Midbrain (tissue), 1 donor: Measurements from ENCODE around the gene IL16.
"Not testable (repeated sequence)": the region's sequence is repeated elsewhere in the genome, so short reads cannot be mapped to it uniquely, and the experiment has no call there.

ENCODE experiments used
- DNase-seq: peaks from one replicate; lab custom pipeline; 2025; lab: John Stamatoyannopoulos, UW

The IL16 gene

DNA sequence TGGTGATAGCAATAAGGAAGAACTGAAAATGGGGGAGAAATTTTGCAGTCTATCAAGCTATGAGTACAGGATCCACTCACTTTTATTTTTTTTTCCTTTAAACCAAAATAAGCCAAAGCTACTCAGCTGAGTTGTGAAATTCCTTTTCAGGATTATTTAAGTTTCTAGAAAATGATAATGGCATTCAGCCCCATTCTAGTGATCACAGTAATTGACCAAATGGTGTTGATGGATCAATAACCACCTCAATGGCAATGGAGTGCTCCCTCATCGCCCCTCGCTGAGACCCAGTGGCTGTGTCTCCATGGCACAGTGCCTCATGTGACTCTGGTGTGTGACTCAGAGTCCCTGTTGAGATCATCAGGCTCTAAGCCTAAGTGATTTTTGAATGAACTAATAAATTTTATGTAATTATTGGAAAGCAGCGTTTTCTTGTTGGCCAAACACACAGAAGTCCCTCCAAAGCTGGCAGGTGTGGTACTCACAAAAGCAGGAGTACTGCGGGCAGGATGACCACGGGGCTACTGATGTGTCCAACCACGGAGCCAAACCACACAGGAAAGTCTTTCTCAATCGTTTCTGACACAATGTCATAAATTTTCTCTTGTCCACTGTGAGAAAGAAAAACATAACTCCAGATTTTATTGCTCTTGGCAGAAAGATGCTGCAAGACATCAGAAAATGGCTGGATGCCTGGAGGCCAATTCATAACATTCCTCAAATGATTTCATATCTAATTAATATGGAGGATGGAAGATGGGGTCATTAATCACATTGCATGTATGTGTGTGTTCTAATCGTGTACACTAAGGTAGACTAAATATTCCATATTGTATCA lies 141.7 kb downstream of the IL16 start:
- DNase-seq = no peak

- DNase-seq = no peak
Observed at GRCh38 chr15:81339321-81339720, 142.6 kb downstream of the IL16 start.

DNA sequence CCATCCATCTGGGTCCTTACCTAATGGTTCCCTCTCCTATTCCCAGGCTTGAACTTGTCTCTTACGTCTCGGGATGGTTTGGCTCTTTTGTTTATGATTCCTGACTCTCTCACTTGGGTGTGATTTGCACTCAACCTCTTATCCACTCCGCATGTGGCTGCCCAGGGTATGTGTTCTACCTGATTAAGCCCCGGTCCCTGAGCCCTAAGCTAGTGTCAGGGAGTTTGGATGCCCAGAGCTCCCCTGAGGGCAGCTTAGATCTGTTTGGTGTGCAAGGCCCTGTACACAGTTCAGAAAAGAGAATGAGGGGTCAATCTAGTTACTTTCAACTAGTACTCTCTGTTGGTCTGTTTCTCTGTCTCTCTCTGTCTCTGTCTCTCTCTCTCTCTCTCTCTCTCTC lies 143.2 kb downstream of the IL16 start:
- no peak for DNase-seq

DNA sequence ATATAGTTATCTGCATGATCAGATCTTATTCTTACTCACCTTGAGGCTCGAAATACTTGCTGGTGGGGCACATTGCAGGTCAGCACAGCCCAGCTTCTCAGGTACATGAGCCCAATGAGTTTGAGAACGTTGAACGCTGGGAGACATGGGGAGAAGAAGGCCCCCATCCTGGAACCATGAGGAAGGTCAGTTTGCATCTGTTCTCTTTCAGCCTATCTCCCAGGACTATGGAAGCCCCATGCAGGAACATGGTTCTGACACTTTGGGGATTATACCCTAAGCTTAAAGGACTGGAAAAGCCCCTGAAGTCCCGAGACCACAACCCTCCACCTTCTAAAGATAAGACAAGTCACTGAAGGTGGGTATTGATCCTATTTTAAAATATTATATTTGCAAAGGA lies 144.7 kb downstream of the IL16 start:
- DNase-seq = no peak

GRCh38 chr15:81343371-81343770 lies 146.7 kb downstream of the IL16 start:
- no peak for DNase-seq

DNA sequence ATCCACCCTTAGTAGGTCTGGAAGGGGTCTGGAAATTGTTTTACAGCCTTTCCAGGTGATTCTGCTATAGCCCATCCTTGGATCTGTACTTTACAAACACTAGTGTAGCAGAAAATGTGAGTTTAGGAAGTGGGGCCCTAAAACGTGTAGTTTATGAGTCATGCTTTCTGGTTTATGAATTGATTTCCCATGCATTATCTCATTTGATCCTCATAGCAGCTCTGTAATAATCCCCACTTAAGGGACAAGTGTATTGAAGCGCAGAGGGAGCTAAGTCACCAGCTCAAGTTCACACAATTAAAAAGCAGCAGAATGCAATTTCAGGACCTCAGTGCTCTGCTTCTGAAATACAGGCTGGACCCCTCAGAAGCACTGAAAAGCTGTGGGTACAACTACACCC lies 149.9 kb downstream of the IL16 start:
- no peak for DNase-seq

GRCh38 chr15:81347910-81348309 lies 151.2 kb downstream of the IL16 start:
- DNase-seq = no peak

GRCh38 chr15:81348691-81349090 lies 152.0 kb downstream of the IL16 start:
- DNase-seq = not testable (repeated sequence)

- DNase-seq = no peak
Observed at GRCh38 chr15:81349271-81349670, 152.6 kb downstream of the IL16 start.

- DNase-seq = no peak
Observed at GRCh38 chr15:81351651-81352050, 155.0 kb downstream of the IL16 start.

GRCh38 chr15:81356252-81356651 lies 159.6 kb downstream of the IL16 start:
- no peak for DNase-seq

DNA sequence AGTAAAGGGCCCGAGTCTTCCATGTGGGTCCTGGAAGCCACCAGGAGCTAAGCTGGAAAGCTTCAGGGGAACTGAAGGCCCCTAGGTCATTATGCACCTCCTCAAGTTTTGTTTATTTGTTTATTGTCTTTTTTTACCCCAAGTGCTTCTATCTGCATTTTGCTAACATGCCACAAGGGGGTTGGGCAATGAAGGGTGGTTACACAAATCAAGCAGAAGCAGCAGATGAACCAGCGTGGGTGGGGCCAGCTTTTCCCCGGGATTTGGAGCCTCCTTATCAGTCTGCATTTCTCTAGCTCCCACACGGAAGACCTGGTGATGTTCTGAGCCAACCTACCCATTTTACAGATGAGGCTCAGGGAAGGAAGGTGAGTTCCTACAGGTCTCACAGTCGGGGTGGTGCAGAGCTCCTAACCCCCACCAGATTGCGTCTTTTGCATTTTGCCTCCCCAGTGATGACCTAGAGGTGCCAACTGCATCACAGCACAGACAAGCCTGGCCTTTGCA lies 160.6 kb downstream of the IL16 start:
- no peak for DNase-seq

DNA sequence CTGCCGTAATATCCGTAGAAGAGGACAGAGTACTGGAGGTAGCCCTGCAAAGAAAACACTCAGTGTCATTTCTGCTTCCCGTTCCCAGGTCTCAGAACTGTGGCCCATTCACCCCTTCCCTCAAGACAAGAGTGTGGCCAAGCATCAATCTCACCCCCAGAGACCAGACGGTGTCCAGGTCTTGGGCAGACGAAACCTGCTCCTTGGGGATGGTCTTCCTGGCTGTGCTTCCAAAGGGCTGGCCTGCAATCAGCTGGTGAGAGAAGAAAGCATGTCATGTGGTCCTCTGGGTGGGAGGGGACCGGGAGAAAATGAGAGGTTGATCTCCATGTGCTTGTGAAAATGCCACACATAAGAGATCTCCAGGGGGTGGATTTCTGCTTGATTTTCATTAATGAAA lies 161.6 kb downstream of the IL16 start:
- DNase-seq = no peak

- no peak for DNase-seq
Observed at GRCh38 chr15:81360491-81360890, 163.8 kb downstream of the IL16 start.

DNA sequence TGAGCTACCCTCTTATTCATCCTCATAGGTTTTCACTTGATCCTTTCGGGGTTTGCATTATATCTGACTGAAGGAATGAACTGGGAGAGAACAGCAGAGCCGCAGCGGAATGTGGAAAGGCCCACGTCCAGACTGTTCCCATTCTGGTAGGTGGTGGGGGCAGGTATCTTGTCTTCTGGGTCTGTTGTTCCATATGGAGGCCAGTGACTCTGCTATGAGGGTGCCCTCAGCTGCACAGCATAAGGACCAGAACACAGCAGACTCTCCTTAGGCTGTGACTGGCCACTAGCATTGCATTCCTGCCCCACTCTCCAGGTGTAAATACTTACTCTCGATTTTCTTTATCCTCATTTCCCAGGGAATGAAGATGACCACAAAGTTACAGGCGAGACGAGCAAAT lies 165.2 kb downstream of the IL16 start:
- DNase-seq = no peak

GRCh38 chr15:81362790-81363189 lies 166.1 kb downstream of the IL16 start:
- DNase-seq = no peak

DNA sequence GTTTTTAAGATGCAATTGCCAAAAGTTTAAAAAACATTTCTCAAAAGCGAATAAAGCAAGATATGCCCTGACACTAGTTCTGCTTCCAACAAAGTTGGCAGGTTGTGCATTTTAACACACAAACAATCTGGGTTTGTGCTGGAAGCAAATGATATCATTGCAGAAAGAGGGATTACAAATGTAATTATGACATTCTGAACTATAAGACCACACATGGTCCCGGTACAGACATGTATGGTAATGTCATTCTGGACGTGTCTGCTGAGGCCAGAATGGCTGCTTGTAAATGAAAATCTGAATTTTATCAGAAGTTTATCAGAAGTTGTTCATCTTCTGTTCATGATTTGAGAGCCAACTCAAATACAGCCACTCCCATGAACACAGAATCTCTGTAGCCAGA lies 166.6 kb downstream of the IL16 start:
- no peak for DNase-seq
